K562 (cell line): ENCODE measurements around the gene COL23A1. TPM values are rescaled to one million over a fixed set of nuclear protein-coding genes. Genes with fewer than 3 reads are reported as not detected.
A peak's percentile ranks its signal among the peaks of the same experiment; 100 is the strongest.

Experiments
- ATAC-seq: fragments of 200-7000 bp; cut with Tn5 transposase; 3 replicates; pipeline ENCODE4 v1.9.1; 2020; ENCODE audit warnings: moderate library complexity
- BruUV-seq: library from RNA; stranded (reverse); fragments of 400-500 nt; replicated peaks from 2 replicates; lab custom pipeline; 2021; lab: Mats Ljungman, UMichigan
- CTCF ChIA-PET: fragments of 300-600 bp; formaldehyde crosslinking; extraction: SDS; loops from one replicate; lab custom pipeline; 2021; ENCODE audit warnings: low intra/inter-chr PET ratio; lab: Yijun Ruan, JAX
- POLR2A ChIA-PET: fragments of 300-600, 350-650 bp; sonication (Branson Sonifier 250); formaldehyde crosslinking; extraction: SDS; loops from one replicate; lab custom pipeline; 2021; ENCODE audit warnings: antibody characterized with exemption, inconsistent platforms; lab: Yijun Ruan, JAX
- DNase-seq, 4 experiments: peaks; one replicate each; pipeline versions ENCODE4 v3.0.0 to v3.0.0-alpha.2; 2011 to 2018; ENCODE audit warnings: low spot score in 3 of 4, mixed read lengths in 3 of 4; ENCODE audit errors: extremely low read depth in 1 of 4
- FAIRE-seq: peaks from 2 replicates; lab custom pipeline; 2011; peaks lifted over from hg19 to GRCh38; lab: Jason Lieb, UNC
- H2AFZ ChIP-seq: 2 replicates; pipeline ENCODE4 v1.6.0; 2011; ENCODE audit warnings: low read depth, low read length, control low read depth, inconsistent platforms
- H3K27ac ChIP-seq: fragments of 200-600 bp; 3 replicates; pipeline ENCODE4 v1.8.0; 2011; ENCODE audit warnings: low read depth, mild to moderate bottlenecking, control low read depth, inconsistent platforms, low read length, moderate library complexity, mixed read lengths; ENCODE audit errors: extremely low read depth
- H3K27me3 ChIP-seq, 2 experiments: fragments of 300-600 bp in 1 of 2; 2 replicates in 1 of 2; 3 replicates in 1 of 2; pipeline versions ENCODE4 v1.6.0 to v1.8.0; 2011; ENCODE audit warnings: inconsistent platforms in 2 of 2, low read length in 2 of 2, mild to moderate bottlenecking in 1 of 2, mixed read lengths in 1 of 2, moderate library complexity in 1 of 2; ENCODE audit not compliant: control insufficient read depth in 2 of 2, insufficient read depth in 2 of 2
- H3K36me3 ChIP-seq: fragments of 300-600 bp; 3 replicates; pipeline ENCODE4 v1.8.0; 2011; ENCODE audit warnings: mild to moderate bottlenecking, low read length, inconsistent platforms; ENCODE audit not compliant: control insufficient read depth, insufficient read depth
- H3K4me1 ChIP-seq, 2 experiments: fragments of 200-600 bp in 1 of 2; replicated peaks in 1 of 2; 2 replicates in 1 of 2; 3 replicates in 1 of 2; pipeline versions ENCODE4 v1.5.1 to v1.8.0; 2011; ENCODE audit warnings: inconsistent platforms in 2 of 2, low read length in 2 of 2, mild to moderate bottlenecking in 1 of 2, mixed read lengths in 1 of 2, moderate library complexity in 1 of 2; ENCODE audit not compliant: control insufficient read depth in 2 of 2, insufficient read depth in 2 of 2
- H3K4me2 ChIP-seq: 2 replicates; pipeline ENCODE4 v1.6.1; 2011; ENCODE audit warnings: low read length, control low read depth, inconsistent platforms, mixed read lengths; ENCODE audit not compliant: insufficient read depth
- H3K4me3 ChIP-seq: fragments of 200-600 bp; sonication (generic), shearing (Covaris generic); 2 replicates; pipeline ENCODE4 v1.5.1; 2016; ENCODE audit warnings: control low read depth, inconsistent platforms
- H3K79me2 ChIP-seq: fragments of 200-600 bp; 3 replicates; pipeline ENCODE4 v1.8.0; 2011; ENCODE audit warnings: low read length, inconsistent platforms; ENCODE audit not compliant: control insufficient read depth, insufficient read depth
- H3K9ac ChIP-seq, 2 experiments: 2 replicates each; pipeline versions ENCODE4 v1.6.0 to v1.6.1; 2011; ENCODE audit warnings: low read depth in 2 of 2, low read length in 2 of 2, control low read depth in 1 of 2, inconsistent platforms in 1 of 2, mild to moderate bottlenecking in 1 of 2, mixed read lengths in 1 of 2; ENCODE audit not compliant: insufficient read depth in 1 of 2
- H3K9me1 ChIP-seq: one replicate; pipeline ENCODE4 v1.6.0; 2011; ENCODE audit warnings: inconsistent platforms, mild to moderate bottlenecking, low read length, moderate library complexity; ENCODE audit not compliant: control insufficient read depth, insufficient read depth
- H3K9me3 ChIP-seq: replicated peaks from 2 replicates; pipeline ENCODE4 v1.5.1; 2011; ENCODE audit warnings: low read depth, low read length, inconsistent platforms; ENCODE audit not compliant: control insufficient read depth, insufficient read depth
- H4K20me1 ChIP-seq: replicated peaks from 2 replicates; pipeline ENCODE4 v1.6.1; 2011; ENCODE audit warnings: low read length, inconsistent platforms, mixed read lengths; ENCODE audit not compliant: control insufficient read depth, insufficient read depth
- CEBPB ChIP-seq: fragments of 450-650 bp; IDR thresholded peaks from 2 replicates; pipeline ENCODE4 v1.6.1; 2016; ENCODE audit warnings: missing genetic modification characterization, missing compliant biosample characterization
- KAT2B ChIP-seq: IDR thresholded peaks from one replicate; pipeline ENCODE4 v1.6.1; 2012; ENCODE audit warnings: low read depth, mild to moderate bottlenecking, control low read depth, inconsistent platforms, low read length, moderate library complexity
- KLF6 ChIP-seq: fragments of 250-450 bp; sonication (Bioruptor Pico); IDR thresholded peaks from 2 replicates; pipeline ENCODE4 v1.4.0; 2020; ENCODE audit warnings: mild to moderate bottlenecking, moderate library complexity, borderline replicate concordance
- L3MBTL2 ChIP-seq: fragments of 450-650 bp; IDR thresholded peaks from 2 replicates; pipeline ENCODE4 v1.6.1; 2016; ENCODE audit warnings: mild to moderate bottlenecking, moderate library complexity
- MBD1 ChIP-seq: fragments of 250-450 bp; sonication (Bioruptor Pico); IDR thresholded peaks from 2 replicates; pipeline ENCODE4 v1.8.0; 2022; ENCODE audit warnings: inconsistent platforms
- POLR2G ChIP-seq: fragments of 200-400 bp; formaldehyde crosslinking; IDR thresholded peaks from 2 replicates; pipeline ENCODE4 v1.6.1; 2017; ENCODE audit warnings: low read depth, mild to moderate bottlenecking, antibody characterized with exemption, low read length, moderate library complexity
- RBFOX2 ChIP-seq: fragments of 200-400 bp; formaldehyde crosslinking; IDR thresholded peaks from 2 replicates; pipeline ENCODE4 v1.6.1; 2017; ENCODE audit warnings: low read depth, mild to moderate bottlenecking, low read length, moderate library complexity
- SAP30 ChIP-seq: fragments of 200-600 bp; sonication (generic); IDR thresholded peaks from 2 replicates; pipeline ENCODE4 v1.6.1; 2012; ENCODE audit warnings: borderline replicate concordance, low read depth, mild to moderate bottlenecking, moderate library complexity, low read length, control low read depth, inconsistent platforms; ENCODE audit not compliant: insufficient read depth, poor library complexity, severe bottlenecking
- SMARCA5 ChIP-seq: fragments of 450-650 bp; IDR thresholded peaks from 2 replicates; pipeline ENCODE4 v1.6.1; 2016
- TAL1 ChIP-seq: fragments of 450-650 bp; IDR thresholded peaks from 2 replicates; pipeline ENCODE4 v1.6.1; 2016; ENCODE audit warnings: mild to moderate bottlenecking
- XRCC4 ChIP-seq: IDR thresholded peaks from one replicate; pipeline ENCODE4 v1.6.1; 2011; ENCODE audit not compliant: insufficient read depth, insufficient read length; ENCODE audit errors: extremely low read depth
- ZBTB5 ChIP-seq: fragments of 450-650 bp; IDR thresholded peaks from 2 replicates; pipeline ENCODE4 v1.6.1; 2017; ENCODE audit warnings: antibody characterized with exemption
- ZNF431 ChIP-seq: sonication (generic); formaldehyde crosslinking; IDR thresholded peaks from 2 replicates; pipeline ENCODE4 v1.8.0; 2022; ENCODE audit warnings: mild to moderate bottlenecking, missing genetic modification reagents
- WGBS: fragments of 100-300 bp; shearing (Covaris generic); methylation state at CpG from one replicate; pipeline ENCODE4 v1.1.6; 2016; ENCODE audit warnings: low coverage, mixed read lengths; ENCODE audit not compliant: insufficient coverage; ENCODE audit errors: missing lambda C conversion rate; 5-methylcytosine and 5-hydroxymethylcytosine counted together
- in situ Hi-C: fragments of 300-500 bp; cut with MboI; formaldehyde crosslinking; loops from 4 replicates; pipeline ENCODE4 v1.15.0; 2018; ENCODE audit warnings: inconsistent platforms, mixed read lengths
- intact Hi-C: fragments of 100-400 bp; cut with micrococcal nuclease; formaldehyde crosslinking; loops from 2 replicates; pipeline ENCODE4 v1.14.2; 2022
- polyA plus RNA-seq, 8 experiments: library from polyadenylated mRNA; depleted of rRNA in 4 of 8; stranded (reverse) in 5 of 8; unstranded in 3 of 8; fragments of >200 nt; fragmentation: Nextera tagmentation in 2 of 8; fragmentation: Illumina TruSeq in 1 of 8; extraction: Ambion mirVana in 2 of 8; extraction: Trizol in 1 of 8; gene quantifications; 2 replicates each; pipeline versions ENCODE4 v1.2.1 to v1.2.3, GENCODE V29; 2011 to 2014; ENCODE audit warnings: inconsistent platforms in 1 of 8, missing spikeins in 1 of 8
- total RNA-seq, 7 experiments: library from RNA; depleted of rRNA in 6 of 7; stranded (reverse); fragments of >200 nt in 6 of 7; fragmentation: Illumina TruSeq in 2 of 7; extraction: Trizol in 2 of 7; gene quantifications; 2 replicates each; pipeline versions ENCODE4 v1.2.1 to v1.2.3, GENCODE V29; 2011 to 2021; ENCODE audit warnings: low replicate concordance in 1 of 7
- TF ChIP-seq, protein P1 (sequence below): fragments of 250-450 bp; sonication (Bioruptor Pico); IDR thresholded peaks from 2 replicates; pipeline ENCODE4 v1.4.0; 2020; ENCODE audit warnings: borderline replicate concordance
- TF ChIP-seq, protein P2 (sequence below): fragments of 200-800 bp; sonication (Bioruptor generic); IDR thresholded peaks from 2 replicates; pipeline ENCODE4 v1.6.1; 2017; ENCODE audit warnings: missing genetic modification characterization, missing compliant biosample characterization

The COL23A1 gene
- total and polyA plus RNA-seq, 9 of the 15 experiments (the other 6 are each of a cell fraction or from before 2014, with no cell fraction given): 0.09 TPM; not detected in 8

DNA sequence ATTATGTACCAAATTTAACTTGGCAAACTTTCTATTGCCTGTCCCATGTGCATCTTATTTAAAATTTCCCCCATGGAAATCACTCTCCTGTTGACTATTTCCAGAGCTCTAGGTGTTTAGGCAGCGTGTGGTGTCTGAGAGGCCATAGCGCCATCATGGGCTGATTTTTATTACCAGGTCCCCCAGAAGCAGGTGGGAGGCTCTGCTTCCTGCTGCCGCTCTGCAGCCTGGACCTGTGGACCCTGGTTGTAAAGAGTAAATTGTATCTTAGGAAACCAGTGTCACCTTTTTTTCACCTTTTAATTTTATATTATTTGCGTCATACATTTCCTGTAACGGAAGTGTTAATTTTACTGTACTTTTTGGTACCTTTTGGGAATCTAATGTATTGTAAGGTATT is 379.5 kb downstream of the COL23A1 start (continued):
- TF ChIP-seq SAP30: no peak
- TF ChIP-seq KAT2B: no peak
- no peak for TF ChIP-seq ZNF431 (CRISPR knock-in tag)

DNA sequence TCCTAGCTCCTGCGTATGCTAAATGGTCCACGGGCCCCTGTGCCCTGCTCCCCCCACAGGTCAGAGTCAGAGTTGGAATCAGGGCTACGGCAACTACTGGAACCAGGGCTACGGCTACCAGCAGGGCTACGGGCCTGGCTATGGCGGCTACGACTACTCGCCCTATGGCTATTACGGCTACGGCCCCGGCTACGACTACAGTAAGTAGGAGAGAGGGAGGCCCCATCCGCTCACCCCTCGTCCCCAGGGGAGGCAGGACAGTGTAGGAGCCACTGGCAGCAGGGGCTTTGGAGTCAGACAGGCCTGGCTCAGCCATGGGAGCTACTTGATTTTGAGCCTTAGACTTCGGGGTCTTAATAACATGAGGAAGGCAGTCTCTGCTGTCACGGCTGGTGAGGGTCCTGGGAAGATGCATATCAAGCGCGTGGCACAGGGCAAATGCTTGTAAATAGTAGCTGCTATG is 380.1 kb downstream of the COL23A1 start:
- no peak overlapping the region for H2AFZ ChIP-seq
- H3K4me1 ChIP-seq: peaks cover 21 to 22% of the 10 kb centered on the region in 2 experiments; a peak in 4 of 5 replicates
- H3K4me3 ChIP-seq: no peak overlapping the region
- 94% methylated on average over 18 of the region's 18 CpGs for WGBS
- H3K27ac ChIP-seq: no peak overlapping the region
- peaks cover 99% of the 10 kb centered on the region for H3K36me3 ChIP-seq
- peaks cover 48% of the 10 kb centered on the region for H3K79me2 ChIP-seq
- H3K9me3 ChIP-seq: no peaks in the 10 kb centered on the region
- in situ Hi-C loops: no loop called here
- ChIA-PET CTCF (no interaction called here), POLR2A (interaction anchor here (0.5 to 12.7 kb wide), 2 partner anchors 17 to 96 kb away, joined by 3 to 162 read pairs; partner anchors contain the start of gene PHYKPL)
- no peaks in the 10 kb centered on the region for H3K27me3 ChIP-seq
- no peak for DNase-seq
- H4K20me1 ChIP-seq: peaks cover 77% of the 10 kb centered on the region
- ATAC-seq: no peak
- no TSS peak for BruUV-seq
- peaks cover 10% of the 10 kb centered on the region for H3K9me1 ChIP-seq
- intact Hi-C loops: no loop called here
- FAIRE-seq: no peak
- H3K9ac ChIP-seq: peak overlapping the region in 1 of 2 experiments; percentile 7; a peak in 1 of 4 replicates
- no peak overlapping the region for H3K4me2 ChIP-seq
- TF ChIP-seq KLF6 (CRISPR knock-in tag) (no peak), TAL1 (no peak), XRCC4 (no peak), SMARCA5 (no peak), ZBTB5 (no peak), POLR2G (peak; percentile 77), RBFOX2 (peak; percentile 79), CEBPB (tag) (no peak), L3MBTL2 (no peak), MBD1 (CRISPR knock-in tag) (no peak)
- TF ChIP-seq, protein P1, sequence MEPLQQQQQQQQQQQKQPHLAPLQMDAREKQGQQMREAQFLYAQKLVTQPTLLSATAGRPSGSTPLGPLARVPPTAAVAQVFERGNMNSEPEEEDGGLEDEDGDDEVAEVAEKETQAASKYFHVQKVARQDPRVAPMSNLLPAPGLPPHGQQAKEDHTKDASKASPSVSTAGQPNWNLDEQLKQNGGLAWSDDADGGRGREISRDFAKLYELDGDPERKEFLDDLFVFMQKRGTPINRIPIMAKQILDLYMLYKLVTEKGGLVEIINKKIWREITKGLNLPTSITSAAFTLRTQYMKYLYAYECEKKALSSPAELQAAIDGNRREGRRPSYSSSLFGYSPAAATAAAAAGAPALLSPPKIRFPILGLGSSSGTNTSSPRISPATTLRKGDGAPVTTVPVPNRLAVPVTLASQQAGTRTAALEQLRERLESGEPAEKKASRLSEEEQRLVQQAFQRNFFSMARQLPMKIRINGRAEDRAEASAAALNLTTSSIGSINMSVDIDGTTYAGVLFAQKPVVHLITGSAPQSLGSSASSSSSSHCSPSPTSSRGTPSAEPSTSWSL (CRISPR knock-in tag): no peak
- TF ChIP-seq, protein P2, sequence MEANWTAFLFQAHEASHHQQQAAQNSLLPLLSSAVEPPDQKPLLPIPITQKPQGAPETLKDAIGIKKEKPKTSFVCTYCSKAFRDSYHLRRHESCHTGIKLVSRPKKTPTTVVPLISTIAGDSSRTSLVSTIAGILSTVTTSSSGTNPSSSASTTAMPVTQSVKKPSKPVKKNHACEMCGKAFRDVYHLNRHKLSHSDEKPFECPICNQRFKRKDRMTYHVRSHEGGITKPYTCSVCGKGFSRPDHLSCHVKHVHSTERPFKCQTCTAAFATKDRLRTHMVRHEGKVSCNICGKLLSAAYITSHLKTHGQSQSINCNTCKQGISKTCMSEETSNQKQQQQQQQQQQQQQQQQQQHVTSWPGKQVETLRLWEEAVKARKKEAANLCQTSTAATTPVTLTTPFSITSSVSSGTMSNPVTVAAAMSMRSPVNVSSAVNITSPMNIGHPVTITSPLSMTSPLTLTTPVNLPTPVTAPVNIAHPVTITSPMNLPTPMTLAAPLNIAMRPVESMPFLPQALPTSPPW: no peak
